Prostate gland (tissue), 2 donors: Measurements from ENCODE around the gene OPRM1.

Experiments
- POLR2A ChIP-seq: fragments of 450-650 bp; IDR thresholded peaks from one replicate; pipeline ENCODE4 v1.6.1; 2016; ENCODE audit warnings: antibody characterized with exemption, mild to moderate bottlenecking
- POLR2AphosphoS5 ChIP-seq: sonication (generic); formaldehyde crosslinking; IDR thresholded peaks from one replicate; pipeline ENCODE4 v1.6.1; 2017; ENCODE audit warnings: antibody characterized with exemption
- TF ChIP-seq, protein P1 (sequence below), 4 experiments: fragments of 200-600 bp in 2 of 4; fragments of 450-650 bp in 2 of 4; sonication (generic) in 2 of 4; IDR thresholded peaks; 1 replicate in 3 of 4; 2 replicates in 1 of 4; pipeline ENCODE4 v1.5.1; 2016 to 2019; ENCODE audit warnings: antibody characterized with exemption in 4 of 4, mild to moderate bottlenecking in 2 of 4, moderate library complexity in 2 of 4

DNA sequence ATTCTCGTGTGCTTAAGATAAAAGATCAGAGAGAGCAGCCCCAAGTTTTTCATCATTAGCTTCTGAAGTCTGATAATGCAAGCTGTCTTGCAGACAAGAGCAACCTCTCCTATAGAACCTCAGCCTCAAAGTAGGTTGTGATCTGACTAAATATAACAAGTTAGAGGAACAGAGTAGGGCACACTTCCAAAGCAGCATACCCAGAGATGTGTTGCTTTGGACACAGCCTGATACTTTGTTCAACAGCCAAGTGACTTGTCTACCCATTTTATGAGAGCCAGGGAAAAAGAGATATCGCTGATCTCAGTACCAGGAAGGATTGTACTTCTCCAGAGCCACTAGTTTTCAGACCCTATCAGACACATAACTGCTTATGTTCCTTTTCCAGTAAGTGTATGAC is 44.2 kb upstream of the OPRM1 start:
- no peak for TF ChIP-seq POLR2A
- TF ChIP-seq, protein P1, sequence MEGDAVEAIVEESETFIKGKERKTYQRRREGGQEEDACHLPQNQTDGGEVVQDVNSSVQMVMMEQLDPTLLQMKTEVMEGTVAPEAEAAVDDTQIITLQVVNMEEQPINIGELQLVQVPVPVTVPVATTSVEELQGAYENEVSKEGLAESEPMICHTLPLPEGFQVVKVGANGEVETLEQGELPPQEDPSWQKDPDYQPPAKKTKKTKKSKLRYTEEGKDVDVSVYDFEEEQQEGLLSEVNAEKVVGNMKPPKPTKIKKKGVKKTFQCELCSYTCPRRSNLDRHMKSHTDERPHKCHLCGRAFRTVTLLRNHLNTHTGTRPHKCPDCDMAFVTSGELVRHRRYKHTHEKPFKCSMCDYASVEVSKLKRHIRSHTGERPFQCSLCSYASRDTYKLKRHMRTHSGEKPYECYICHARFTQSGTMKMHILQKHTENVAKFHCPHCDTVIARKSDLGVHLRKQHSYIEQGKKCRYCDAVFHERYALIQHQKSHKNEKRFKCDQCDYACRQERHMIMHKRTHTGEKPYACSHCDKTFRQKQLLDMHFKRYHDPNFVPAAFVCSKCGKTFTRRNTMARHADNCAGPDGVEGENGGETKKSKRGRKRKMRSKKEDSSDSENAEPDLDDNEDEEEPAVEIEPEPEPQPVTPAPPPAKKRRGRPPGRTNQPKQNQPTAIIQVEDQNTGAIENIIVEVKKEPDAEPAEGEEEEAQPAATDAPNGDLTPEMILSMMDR (IDR thresholded peaks at IDR 0.05), result no peak
- TF ChIP-seq POLR2AphosphoS5, result no peak
